H9 (cell line): ENCODE results near the gene KCTD18. TPM values are rescaled to one million over a fixed set of nuclear protein-coding genes. Genes with fewer than 3 reads are reported as not detected.

Experiments
- DNase-seq: peaks from one replicate; pipeline ENCODE4 v3.0.0-alpha.2; 2017
- H2AFZ ChIP-seq: one replicate; pipeline ENCODE4 v1.6.1; 2013; ENCODE audit warnings: mild to moderate bottlenecking, low read length, control low read depth, moderate library complexity
- H2AK5ac ChIP-seq: 2 replicates; pipeline ENCODE4 v1.6.1; 2013; ENCODE audit warnings: low read length, control low read depth, mixed read lengths; ENCODE audit not compliant: insufficient read length
- H2BK120ac ChIP-seq: one replicate; pipeline ENCODE4 v1.6.1; 2013; ENCODE audit warnings: low read depth, mild to moderate bottlenecking, low read length, control low read depth, inconsistent platforms; ENCODE audit not compliant: poor library complexity, severe bottlenecking
- H2BK12ac ChIP-seq: 2 replicates; pipeline ENCODE4 v1.6.1; 2013; ENCODE audit warnings: low read length, control low read depth, mixed read lengths, low read depth; ENCODE audit not compliant: insufficient read length
- H2BK15ac ChIP-seq: 2 replicates; pipeline ENCODE4 v1.6.1; 2013; ENCODE audit warnings: low read depth, low read length, control low read depth
- H2BK20ac ChIP-seq: one replicate; pipeline ENCODE4 v1.6.1; 2013; ENCODE audit warnings: low read depth, mild to moderate bottlenecking, low read length, control low read depth, inconsistent platforms; ENCODE audit not compliant: poor library complexity, severe bottlenecking
- H2BK5ac ChIP-seq: 2 replicates; pipeline ENCODE4 v1.6.1; 2013; ENCODE audit warnings: low read length, control low read depth, mixed read lengths; ENCODE audit not compliant: insufficient read length
- H3K14ac ChIP-seq: 2 replicates; pipeline ENCODE4 v1.6.1; 2013; ENCODE audit warnings: low read length, control low read depth; ENCODE audit not compliant: insufficient read depth
- H3K18ac ChIP-seq: 2 replicates; pipeline ENCODE4 v1.6.1; 2013; ENCODE audit warnings: low read depth, mild to moderate bottlenecking, mixed read lengths, low read length, control low read depth; ENCODE audit not compliant: insufficient read length
- H3K23ac ChIP-seq: 2 replicates; pipeline ENCODE4 v1.6.1; 2013; ENCODE audit warnings: low read length, control low read depth, mixed read lengths, low read depth; ENCODE audit not compliant: insufficient read length
- H3K23me2 ChIP-seq: 2 replicates; pipeline ENCODE4 v1.6.1; 2013; ENCODE audit warnings: low read depth, mild to moderate bottlenecking, mixed read lengths, low read length, control low read depth; ENCODE audit not compliant: insufficient read length, poor library complexity, severe bottlenecking
- H3K27ac ChIP-seq: 2 replicates; pipeline ENCODE4 v1.5.1; 2013; ENCODE audit warnings: low read length, control low read depth, mixed read lengths, low read depth; ENCODE audit not compliant: insufficient read length
- H3K27me3 ChIP-seq: 2 replicates; pipeline ENCODE4 v1.6.1; 2013; ENCODE audit warnings: low read length, control low read depth, inconsistent platforms; ENCODE audit not compliant: insufficient read depth
- H3K4ac ChIP-seq: 2 replicates; pipeline ENCODE4 v1.6.1; 2013; ENCODE audit warnings: low read depth, mild to moderate bottlenecking, control low read depth, inconsistent platforms, low read length, moderate library complexity
- H3K4me1 ChIP-seq: 2 replicates; pipeline ENCODE4 v1.6.1; 2013; ENCODE audit warnings: low read length, control low read depth, inconsistent platforms; ENCODE audit not compliant: insufficient read depth
- H3K4me2 ChIP-seq: 2 replicates; pipeline ENCODE4 v1.6.1; 2013; ENCODE audit warnings: low read length, control low read depth, mixed read lengths; ENCODE audit not compliant: insufficient read length, insufficient read depth
- H3K56ac ChIP-seq: 2 replicates; pipeline ENCODE4 v1.6.1; 2013; ENCODE audit warnings: low read depth, mild to moderate bottlenecking, mixed read lengths, low read length, control low read depth; ENCODE audit not compliant: insufficient read length
- H3K79me1 ChIP-seq: 2 replicates; pipeline ENCODE4 v1.6.1; 2013; ENCODE audit warnings: low read depth, mild to moderate bottlenecking, moderate library complexity, low read length, control low read depth, inconsistent platforms; ENCODE audit not compliant: insufficient read depth, poor library complexity, severe bottlenecking
- H3K79me2 ChIP-seq: 2 replicates; pipeline ENCODE4 v1.6.1; 2013; ENCODE audit warnings: low read length, control low read depth, inconsistent platforms; ENCODE audit not compliant: insufficient read depth
- H3K9ac ChIP-seq: 2 replicates; pipeline ENCODE4 v1.6.1; 2013; ENCODE audit warnings: low read length, control low read depth, mixed read lengths; ENCODE audit not compliant: insufficient read length; ENCODE audit errors: extremely low read depth
- H3K9me3 ChIP-seq: one replicate; pipeline ENCODE4 v1.6.1; 2013; ENCODE audit warnings: low read depth, low read length, inconsistent platforms; ENCODE audit not compliant: control insufficient read depth
- H3T11ph ChIP-seq: one replicate; pipeline ENCODE4 v1.6.1; 2013; ENCODE audit warnings: mild to moderate bottlenecking, low read length, control low read depth, inconsistent platforms
- H4K20me1 ChIP-seq: one replicate; pipeline ENCODE4 v1.6.1; 2013; ENCODE audit not compliant: control insufficient read depth, insufficient read length, insufficient read depth
- H4K5ac ChIP-seq: 2 replicates; pipeline ENCODE4 v1.6.1; 2013; ENCODE audit warnings: low read depth, mild to moderate bottlenecking, mixed read lengths, low read length, control low read depth; ENCODE audit not compliant: insufficient read length
- H4K8ac ChIP-seq: replicated peaks from 2 replicates; pipeline ENCODE4 v1.6.1; 2013; ENCODE audit warnings: low read length, control low read depth, mixed read lengths, low read depth; ENCODE audit not compliant: insufficient read length
- H4K91ac ChIP-seq: 2 replicates; pipeline ENCODE4 v1.6.1; 2013; ENCODE audit warnings: low read depth, mild to moderate bottlenecking, moderate library complexity, mixed read lengths, low read length, control low read depth; ENCODE audit not compliant: insufficient read length
- H3K27ac Mint-ChIP-seq, 3 experiments: 2 replicates in 2 of 3; 3 replicates in 1 of 3; pipeline ENCODE4 v1.8.0; 2020 to 2021; ENCODE audit warnings: mixed read lengths in 3 of 3, mild to moderate bottlenecking in 1 of 3, moderate library complexity in 1 of 3
- H3K27me3 Mint-ChIP-seq: 2 replicates; pipeline ENCODE4 v1.8.0; 2021; ENCODE audit warnings: low read depth, mild to moderate bottlenecking, moderate library complexity, mixed read lengths
- H3K36me3 Mint-ChIP-seq, 3 experiments: 2 replicates in 2 of 3; 3 replicates in 1 of 3; pipeline ENCODE4 v1.8.0; 2020 to 2021; ENCODE audit warnings: low read depth in 3 of 3, mixed read lengths in 3 of 3; ENCODE audit not compliant: insufficient read depth in 1 of 3
- H3K4me1 Mint-ChIP-seq, 2 experiments: 2 replicates each; pipeline ENCODE4 v1.8.0; 2020; ENCODE audit warnings: mixed read lengths in 2 of 2
- H3K4me3 Mint-ChIP-seq, 2 experiments: 2 replicates in 1 of 2; 3 replicates in 1 of 2; pipeline ENCODE4 v1.8.0; 2020 to 2021; ENCODE audit warnings: mild to moderate bottlenecking in 2 of 2, mixed read lengths in 2 of 2, moderate library complexity in 1 of 2
- H3K9me3 Mint-ChIP-seq, 2 experiments: 2 replicates in 1 of 2; 3 replicates in 1 of 2; pipeline ENCODE4 v1.8.0; 2020; ENCODE audit warnings: mild to moderate bottlenecking in 2 of 2, mixed read lengths in 2 of 2, moderate library complexity in 1 of 2
- CTCF ChIP-seq: fragments of 200-600 bp; sonication (generic); conservative IDR thresholded peaks from 3 replicates; pipeline ENCODE4 v1.8.0; 2021; ENCODE audit warnings: antibody characterized with exemption, mild to moderate bottlenecking
- WGBS: extraction: QIAGEN DNeasy Blood & Tissue Kit; methylation state at CpG from one replicate; pipeline ENCODE4 v1.1.7; 2013; ENCODE audit warnings: missing lambda C conversion rate, low lambda C conversion rate, mixed read lengths; ENCODE audit not compliant: insufficient read length; ENCODE audit errors: extremely low coverage; 5-methylcytosine and 5-hydroxymethylcytosine counted together
- total RNA-seq: library from RNA; stranded (reverse); gene quantifications from 2 replicates; pipeline ENCODE4 v1.2.1, GENCODE V29; 2021

The KCTD18 gene
- total RNA-seq, 1 experiment from 2014 or later = 4.9 TPM

GRCh38 chr2:200443916-200444315 lies 66.0 kb downstream of the KCTD18 start:
- Histone ChIP-seq H2BK15ac (no peak overlapping the region), H3K9me3 (no peaks in the 10 kb centered on the region), H2BK5ac (no peak overlapping the region), H3T11ph (no peak overlapping the region), H3K14ac (no peak overlapping the region), H3K18ac (no peak overlapping the region), H2BK120ac (no peak overlapping the region), H4K5ac (no peak overlapping the region), H3K4me2 (no peak overlapping the region), H2BK20ac (no peak overlapping the region), H3K27me3 (no peaks in the 10 kb centered on the region), H3K9ac (no peak overlapping the region), H2BK12ac (no peak overlapping the region), H3K79me2 (no peaks in the 10 kb centered on the region), H3K4me1 (no peaks in the 10 kb centered on the region), H2AFZ (no peak overlapping the region), H2AK5ac (no peak overlapping the region), H3K79me1 (no peaks in the 10 kb centered on the region), H4K8ac (no peak overlapping the region), H4K20me1 (no peaks in the 10 kb centered on the region), H3K27ac (no peak overlapping the region), H4K91ac (no peak overlapping the region), H3K56ac (no peak overlapping the region), H3K4ac (no peak overlapping the region), H3K23me2 (no peaks in the 10 kb centered on the region), H3K23ac (no peak overlapping the region)
- Mint-ChIP-seq H3K4me3 (no peak overlapping the region), H3K4me1 (no peaks in the 10 kb centered on the region), H3K27ac (no peak overlapping the region), H3K27me3 (no peaks in the 10 kb centered on the region), H3K9me3 (no peaks in the 10 kb centered on the region), H3K36me3 (peaks cover 2 to 51% (median 18%) of the 10 kb centered on the region in 3 experiments; a peak in 6 of 7 replicates)
- TF ChIP-seq CTCF = no peak
- no CpG with 5 or more reads among the region's 3 CpGs for WGBS
- no peak for DNase-seq
